Mesenchymal stem cell (in vitro differentiated cells and primary cell): ENCODE results near the gene LPAR6.
A peak's percentile ranks its signal among the peaks of the same experiment; 100 is the strongest.

Experiments
- DNase-seq: peaks from one replicate; pipeline ENCODE4 v3.0.0-alpha.2; 2013
- H2AFZ ChIP-seq: one replicate; pipeline ENCODE4 v1.6.1; 2013; ENCODE audit warnings: low read depth, mild to moderate bottlenecking, control low read depth, inconsistent platforms, low read length, moderate library complexity
- H2AK5ac ChIP-seq: 2 replicates; pipeline ENCODE4 v1.6.1; 2013; ENCODE audit warnings: low read length, moderate library complexity, mild to moderate bottlenecking, inconsistent platforms; ENCODE audit not compliant: severe bottlenecking
- H2BK120ac ChIP-seq: one replicate; pipeline ENCODE4 v1.6.1; 2013; ENCODE audit warnings: low read depth, mild to moderate bottlenecking, inconsistent platforms, low read length, moderate library complexity
- H2BK12ac ChIP-seq, 2 experiments: one replicate each; pipeline ENCODE4 v1.6.1; 2013; ENCODE audit warnings: inconsistent platforms in 2 of 2, low read length in 2 of 2, mild to moderate bottlenecking in 2 of 2, moderate library complexity in 2 of 2, control low read depth in 1 of 2
- H2BK15ac ChIP-seq: one replicate; pipeline ENCODE4 v1.6.1; 2013; ENCODE audit warnings: mild to moderate bottlenecking, low read depth, inconsistent platforms; ENCODE audit not compliant: poor library complexity, severe bottlenecking
- H2BK5ac ChIP-seq: 2 replicates; pipeline ENCODE4 v1.6.1; 2013; ENCODE audit warnings: low read depth, mild to moderate bottlenecking, low read length, control low read depth, inconsistent platforms; ENCODE audit not compliant: poor library complexity, severe bottlenecking
- H3K14ac ChIP-seq, 2 experiments: one replicate each; pipeline ENCODE4 v1.6.1; 2013; ENCODE audit warnings: inconsistent platforms in 2 of 2, low read length in 2 of 2, control low read depth in 1 of 2, mild to moderate bottlenecking in 1 of 2, moderate library complexity in 1 of 2
- H3K18ac ChIP-seq, 2 experiments: one replicate each; pipeline ENCODE4 v1.6.1; 2013; ENCODE audit warnings: inconsistent platforms in 2 of 2, low read length in 2 of 2, control low read depth in 1 of 2, low read depth in 1 of 2, mild to moderate bottlenecking in 1 of 2
- H3K23ac ChIP-seq, 2 experiments: one replicate each; pipeline ENCODE4 v1.6.1; 2013; ENCODE audit warnings: inconsistent platforms in 2 of 2, low read length in 2 of 2, mild to moderate bottlenecking in 2 of 2, moderate library complexity in 2 of 2, control low read depth in 1 of 2
- H3K27ac ChIP-seq: 2 replicates; pipeline ENCODE4 v1.5.1; 2013; ENCODE audit warnings: mild to moderate bottlenecking, moderate library complexity, low read length, control low read depth, inconsistent platforms; ENCODE audit not compliant: poor library complexity, severe bottlenecking
- H3K27me3 ChIP-seq, 2 experiments: 2 replicates each; pipeline versions ENCODE4 v1.6.1 to v1.7.0; 2013; ENCODE audit warnings: low read length in 2 of 2, mild to moderate bottlenecking in 2 of 2, moderate library complexity in 2 of 2, control low read depth in 1 of 2, inconsistent platforms in 1 of 2; ENCODE audit not compliant: control insufficient read depth in 1 of 2, insufficient read depth in 1 of 2
- H3K36me3 ChIP-seq, 2 experiments: 2 replicates each; pipeline versions ENCODE4 v1.6.1 to v1.7.0; 2013; ENCODE audit warnings: low read length in 2 of 2, control low read depth in 1 of 2, inconsistent platforms in 1 of 2, low read depth in 1 of 2, mild to moderate bottlenecking in 1 of 2; ENCODE audit not compliant: insufficient read depth in 2 of 2, control insufficient read depth in 1 of 2
- H3K4ac ChIP-seq, 2 experiments: one replicate each; pipeline ENCODE4 v1.6.1; 2013; ENCODE audit warnings: inconsistent platforms in 2 of 2, low read length in 2 of 2, mild to moderate bottlenecking in 2 of 2, moderate library complexity in 2 of 2, control low read depth in 1 of 2, low read depth in 1 of 2
- H3K4me1 ChIP-seq: 2 replicates; pipeline ENCODE4 v1.6.1; 2013; ENCODE audit warnings: low read depth, low read length, control low read depth; ENCODE audit not compliant: control insufficient read depth, insufficient read depth
- H3K4me2 ChIP-seq: 2 replicates; pipeline ENCODE4 v1.6.1; 2013; ENCODE audit warnings: low read length, mild to moderate bottlenecking, inconsistent platforms; ENCODE audit not compliant: poor library complexity, severe bottlenecking
- H3K4me3 ChIP-seq, 2 experiments: 2 replicates each; pipeline versions ENCODE4 v1.5.1 to v1.7.0; 2013; ENCODE audit warnings: low read length in 2 of 2, mild to moderate bottlenecking in 2 of 2, control low read depth in 1 of 2, low read depth in 1 of 2; ENCODE audit not compliant: insufficient read depth in 1 of 2
- H3K79me1 ChIP-seq: replicated peaks from 2 replicates; pipeline ENCODE4 v1.6.1; 2013; ENCODE audit warnings: mild to moderate bottlenecking, control low read depth, low read length, inconsistent platforms; ENCODE audit not compliant: poor library complexity, severe bottlenecking
- H3K9ac ChIP-seq: 2 replicates; pipeline ENCODE4 v1.7.0; 2013; ENCODE audit warnings: mild to moderate bottlenecking, low read length, moderate library complexity
- H3K9me3 ChIP-seq: 2 replicates; pipeline ENCODE4 v1.7.0; 2013; ENCODE audit warnings: mild to moderate bottlenecking, low read length; ENCODE audit not compliant: control insufficient read depth
- H4K8ac ChIP-seq: one replicate; pipeline ENCODE4 v1.6.1; 2013; ENCODE audit warnings: inconsistent platforms, mild to moderate bottlenecking, low read length, moderate library complexity
- H4K91ac ChIP-seq: one replicate; pipeline ENCODE4 v1.6.1; 2013; ENCODE audit warnings: mild to moderate bottlenecking, low read length, inconsistent platforms
- WGBS: methylation state at CpG from one replicate; pipeline ENCODE4 v1.1.7; 2013; ENCODE audit warnings: mixed read lengths; 5-methylcytosine and 5-hydroxymethylcytosine counted together

LPAR6 gene

DNA sequence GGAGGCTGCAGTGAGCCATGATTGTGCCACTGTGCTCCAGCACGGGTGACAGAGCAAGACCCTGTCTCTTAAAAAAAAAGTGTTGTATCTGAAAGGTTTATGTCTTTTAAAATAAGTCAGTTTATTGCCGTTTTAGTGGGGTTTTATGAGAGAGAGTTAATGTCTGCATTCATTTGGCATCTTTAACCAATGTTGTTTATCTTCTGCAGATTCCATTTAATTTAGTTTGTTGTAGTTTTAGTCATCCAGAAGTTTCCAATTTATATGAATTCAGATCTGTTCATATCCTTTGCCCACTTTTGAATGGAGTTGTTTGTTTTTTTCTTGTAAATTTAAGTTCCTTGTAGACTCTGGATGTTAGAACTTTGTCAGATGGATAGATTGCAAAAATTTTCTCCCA is 36.7 kb upstream of the LPAR6 start:
- H2BK15ac ChIP-seq: no peak overlapping the region
- no peak overlapping the region for H2BK120ac ChIP-seq

DNA sequence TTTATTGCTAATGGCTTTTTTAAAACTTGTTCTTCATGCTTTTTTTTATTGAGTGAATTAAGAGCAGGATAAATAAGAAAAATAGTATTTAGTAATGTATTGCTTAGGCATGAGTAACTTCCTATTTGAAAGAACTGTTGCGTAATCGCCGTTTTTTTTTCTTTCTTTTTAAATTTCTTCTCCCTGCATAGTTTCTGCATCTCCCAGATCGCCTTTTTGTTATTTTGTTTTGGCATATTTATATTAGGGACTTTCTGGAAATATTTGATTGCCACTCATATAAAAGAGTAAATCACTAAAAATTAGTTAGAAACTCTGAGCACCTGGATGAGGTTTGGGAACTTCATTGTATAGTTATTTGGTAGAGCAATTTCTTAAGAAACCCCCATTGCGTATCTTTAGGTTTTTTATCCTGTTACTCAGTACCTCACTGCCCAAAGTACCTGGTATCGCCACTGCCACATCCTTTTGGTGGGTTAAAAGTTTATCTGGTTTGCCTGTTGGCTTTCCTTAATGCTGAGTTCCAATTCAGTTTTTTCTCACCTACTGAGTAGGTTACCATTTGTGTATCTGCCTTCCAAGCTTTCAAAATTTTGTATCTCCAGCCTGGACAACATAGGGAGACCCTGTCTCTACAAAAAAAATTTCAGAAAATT is 36.2 kb upstream of the LPAR6 start:
- H4K91ac ChIP-seq: no peak overlapping the region
- peak overlapping the region in 1 of 2 experiments; percentile 19 for H3K4me3 ChIP-seq
- WGBS: 80% methylated on average over 1 of the region's 6 CpGs
- H2AFZ ChIP-seq: no peak overlapping the region
- H2BK12ac ChIP-seq: no peak overlapping the region
- H3K36me3 ChIP-seq: peaks cover 0 to 13% of the 10 kb centered on the region in 2 experiments
- H4K8ac ChIP-seq: no peak overlapping the region
- H3K27me3 ChIP-seq: no peaks in the 10 kb centered on the region
- peaks cover 15% of the 10 kb centered on the region for H3K9me3 ChIP-seq
- H3K4me1 ChIP-seq: no peaks in the 10 kb centered on the region
- no peak overlapping the region for H2BK120ac ChIP-seq
- H2AK5ac ChIP-seq: no peak overlapping the region
- H2BK5ac ChIP-seq: no peak overlapping the region
- H2BK15ac ChIP-seq: no peak overlapping the region
- no peak overlapping the region for H3K27ac ChIP-seq
- H3K9ac ChIP-seq: peak overlapping the region; percentile 55
- DNase-seq: peak; percentile 69
- H3K14ac ChIP-seq: no peak overlapping the region
- peak overlapping the region in 1 of 2 experiments; percentile 16 for H3K4ac ChIP-seq
- H3K23ac ChIP-seq: no peak overlapping the region
- peaks cover 9% of the 10 kb centered on the region for H3K79me1 ChIP-seq
- peak overlapping the region; percentile 1 to 21 for H3K18ac ChIP-seq
- no peak overlapping the region for H3K4me2 ChIP-seq

More for the DNA sequence above, 36.7 kb upstream of the LPAR6 start:
- H2AK5ac ChIP-seq: no peak overlapping the region
- no peak overlapping the region for H3K4me3 ChIP-seq
- peaks cover 11% of the 10 kb centered on the region for H3K79me1 ChIP-seq
- H3K4me2 ChIP-seq: no peak overlapping the region
- H3K4me1 ChIP-seq: no peaks in the 10 kb centered on the region
- no peak overlapping the region for H3K14ac ChIP-seq
- peak overlapping the region; percentile 55 for H3K9ac ChIP-seq
- H3K9me3 ChIP-seq: peaks cover 15% of the 10 kb centered on the region
- H3K18ac ChIP-seq: peak overlapping the region in 1 of 2 experiments; percentile 21
- WGBS: 75% methylated on average over 2 of the region's 2 CpGs
- no peak overlapping the region for H3K27ac ChIP-seq
- peak overlapping the region in 1 of 2 experiments; percentile 16 for H3K4ac ChIP-seq
- no peak overlapping the region for H4K8ac ChIP-seq
- no peak overlapping the region for H3K23ac ChIP-seq
- no peak overlapping the region for H2BK12ac ChIP-seq
- peaks cover 0 to 19% of the 10 kb centered on the region in 2 experiments for H3K36me3 ChIP-seq
- no peak overlapping the region for H4K91ac ChIP-seq
- DNase-seq: no peak
- H2BK5ac ChIP-seq: no peak overlapping the region
- H2AFZ ChIP-seq: no peak overlapping the region
- H3K27me3 ChIP-seq: no peaks in the 10 kb centered on the region

DNA sequence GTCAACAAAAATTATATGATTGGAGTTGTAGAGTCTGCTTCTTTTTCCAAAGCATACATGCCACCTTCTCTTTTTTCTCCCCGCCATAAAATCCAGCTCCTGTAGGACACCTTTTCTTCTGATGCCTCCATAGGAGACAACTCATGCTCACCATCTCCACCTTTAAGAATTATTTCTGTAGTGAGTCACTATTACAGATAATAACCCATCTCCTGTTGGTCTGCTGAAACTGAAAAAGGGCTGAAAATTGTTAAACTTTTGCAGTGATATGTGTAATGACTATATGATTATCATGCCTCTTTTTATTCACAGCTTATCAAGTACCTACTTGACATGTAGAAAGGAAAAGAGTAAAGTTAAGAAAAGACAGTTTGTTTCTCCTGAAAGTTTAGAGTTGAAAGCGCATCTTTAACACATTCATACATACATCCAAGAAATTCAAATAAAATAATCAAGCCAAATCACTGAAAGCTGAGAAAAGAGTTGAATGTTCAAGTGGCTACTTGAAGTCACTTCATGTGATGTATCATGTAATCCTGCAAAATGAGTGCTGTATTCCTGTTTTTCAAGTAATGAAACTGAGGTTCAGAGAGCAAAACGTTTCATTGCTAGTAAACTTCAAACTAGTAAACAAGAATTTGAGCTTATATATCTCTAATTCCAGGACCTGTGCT is 35.5 kb upstream of the LPAR6 start:
- H3K27me3 ChIP-seq: no peaks in the 10 kb centered on the region
- peaks cover 0 to 7% of the 10 kb centered on the region in 2 experiments for H3K36me3 ChIP-seq
- H4K8ac ChIP-seq: no peak overlapping the region
- H3K9me3 ChIP-seq: peaks cover 15% of the 10 kb centered on the region
- no peak overlapping the region for H2AK5ac ChIP-seq
- H2BK12ac ChIP-seq: no peak overlapping the region
- H3K79me1 ChIP-seq: peaks cover 9% of the 10 kb centered on the region
- no CpG with 5 or more reads among the region's 3 CpGs for WGBS
- peak overlapping the region; percentile 23 for H3K27ac ChIP-seq
- no peak overlapping the region for H3K4me3 ChIP-seq
- no peak overlapping the region for H3K4ac ChIP-seq
- no peak overlapping the region for H2AFZ ChIP-seq
- no peak overlapping the region for H2BK15ac ChIP-seq
- no peak overlapping the region for H3K18ac ChIP-seq
- H3K4me1 ChIP-seq: no peaks in the 10 kb centered on the region
- no peak overlapping the region for H2BK120ac ChIP-seq
- no peak overlapping the region for H2BK5ac ChIP-seq
- no peak for DNase-seq
- H3K14ac ChIP-seq: no peak overlapping the region
- H3K23ac ChIP-seq: no peak overlapping the region
- H3K9ac ChIP-seq: peak overlapping the region; percentile 55
- H4K91ac ChIP-seq: no peak overlapping the region
- no peak overlapping the region for H3K4me2 ChIP-seq

DNA sequence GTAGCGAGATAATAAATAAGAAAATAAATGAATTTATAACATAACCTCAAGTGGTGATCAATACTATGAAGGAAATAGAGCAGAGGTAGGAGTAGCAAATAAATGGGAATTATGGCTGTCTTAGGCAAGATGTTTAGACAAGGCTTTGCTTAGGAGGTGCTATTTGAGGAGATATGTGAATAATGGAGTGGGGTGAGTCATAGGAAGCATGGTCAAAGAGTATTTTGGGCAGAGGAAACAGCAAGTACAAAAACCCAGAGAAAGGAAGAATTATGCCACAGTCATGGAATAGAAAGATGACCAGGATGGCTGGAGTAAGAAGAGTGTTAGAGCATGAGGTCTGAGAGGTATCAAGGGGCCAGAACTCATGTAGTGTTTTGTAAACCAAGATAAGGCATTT is 33.6 kb upstream of the LPAR6 start:
- no peak overlapping the region for H3K4ac ChIP-seq
- peak; percentile 74 for DNase-seq
- no peak overlapping the region for H3K23ac ChIP-seq
- no peak overlapping the region for H2BK5ac ChIP-seq
- no peak overlapping the region for H3K14ac ChIP-seq
- no peak overlapping the region for H4K91ac ChIP-seq
- no peak overlapping the region for H3K9ac ChIP-seq
- H3K27ac ChIP-seq: no peak overlapping the region
- no peaks in the 10 kb centered on the region for H3K27me3 ChIP-seq
- H3K36me3 ChIP-seq: no peaks in the 10 kb centered on the region
- no peak overlapping the region for H3K18ac ChIP-seq
- no peak overlapping the region for H2AK5ac ChIP-seq
- H3K4me2 ChIP-seq: no peak overlapping the region
- H2BK15ac ChIP-seq: no peak overlapping the region
- no peak overlapping the region for H3K4me3 ChIP-seq
- no peak overlapping the region for H2AFZ ChIP-seq
- no peak overlapping the region for H4K8ac ChIP-seq
- H3K9me3 ChIP-seq: peaks cover 13% of the 10 kb centered on the region
- no CpG with 5 or more reads among the region's 1 CpG for WGBS
- H3K79me1 ChIP-seq: peaks cover 9% of the 10 kb centered on the region
- H2BK12ac ChIP-seq: no peak overlapping the region
- H3K4me1 ChIP-seq: no peaks in the 10 kb centered on the region
- no peak overlapping the region for H2BK120ac ChIP-seq
